Common myeloid progenitor, CD34-positive (primary cell): Measurements from ENCODE around the gene MTX3.
A peak's percentile ranks its signal among the peaks of the same experiment; 100 is the strongest.

Experiments
- CTCF ChIA-PET: fragments of 350-600 bp; sonication (Branson Sonifier 250); formaldehyde crosslinking; loops from one replicate; lab custom pipeline; 2021; ENCODE audit warnings: antibody characterized with exemption; lab: Charles Lee
- POLR2A ChIA-PET: fragments of 350-600 bp; sonication (Branson Sonifier 250); formaldehyde crosslinking; loops from one replicate; lab custom pipeline; 2021; ENCODE audit warnings: antibody characterized with exemption; lab: Charles Lee
- DNase-seq, 3 donors: peaks; one replicate each; pipeline versions ENCODE4 v3.0.0 to v3.0.0-alpha.2; 2013
- H3K27ac ChIP-seq, 2 experiments: 1 replicate in 1 of 2; 2 replicates in 1 of 2; pipeline ENCODE4 v1.7.0; 2013; ENCODE audit warnings: inconsistent platforms in 2 of 2, low read length in 2 of 2, mild to moderate bottlenecking in 2 of 2, low read depth in 1 of 2, moderate library complexity in 1 of 2; ENCODE audit not compliant: severe bottlenecking in 2 of 2, insufficient read depth in 1 of 2, poor library complexity in 1 of 2
- H3K27me3 ChIP-seq, 5 experiments: replicated peaks in 2 of 5; 1 replicate in 3 of 5; 2 replicates in 2 of 5; pipeline versions ENCODE4 v1.6.1 to v1.7.0; 2013; ENCODE audit warnings: low read length in 4 of 5, mild to moderate bottlenecking in 2 of 5, moderate library complexity in 2 of 5, inconsistent platforms in 1 of 5; ENCODE audit not compliant: insufficient read depth in 5 of 5, control insufficient read depth in 4 of 5
- H3K36me3 ChIP-seq, 4 experiments: 1 replicate in 2 of 4; 2 replicates in 2 of 4; pipeline versions ENCODE4 v1.6.1 to v1.7.0; 2013; ENCODE audit warnings: low read length in 3 of 4, control low read depth in 1 of 4, mild to moderate bottlenecking in 1 of 4; ENCODE audit not compliant: control insufficient read depth in 4 of 4, insufficient read depth in 4 of 4
- H3K4me1 ChIP-seq, 4 experiments: 1 replicate in 3 of 4; 2 replicates in 1 of 4; pipeline versions ENCODE4 v1.6.1 to v1.7.1; 2013; ENCODE audit warnings: low read length in 3 of 4, mild to moderate bottlenecking in 3 of 4, control low read depth in 1 of 4, inconsistent platforms in 1 of 4, moderate library complexity in 1 of 4; ENCODE audit not compliant: control insufficient read depth in 4 of 4, insufficient read depth in 4 of 4; ENCODE audit errors: control extremely low read depth in 1 of 4
- H3K4me3 ChIP-seq, 7 experiments: 1 replicate in 4 of 7; 2 replicates in 3 of 7; pipeline versions ENCODE4 v1.5.1 to v1.7.0; 2013; ENCODE audit warnings: mild to moderate bottlenecking in 7 of 7, low read length in 6 of 7, moderate library complexity in 6 of 7, inconsistent platforms in 2 of 7, low read depth in 2 of 7, control low read depth in 1 of 7; ENCODE audit not compliant: insufficient read depth in 4 of 7, control insufficient read depth in 1 of 7; ENCODE audit errors: extremely low read depth in 1 of 7
- H3K9me3 ChIP-seq, 5 experiments: 1 replicate in 4 of 5; 2 replicates in 1 of 5; pipeline versions ENCODE4 v1.6.1 to v1.7.1; 2013; ENCODE audit warnings: low read length in 4 of 5, mild to moderate bottlenecking in 2 of 5, inconsistent platforms in 1 of 5, low read depth in 1 of 5, moderate library complexity in 1 of 5; ENCODE audit not compliant: control insufficient read depth in 4 of 5, insufficient read depth in 2 of 5; ENCODE audit errors: control extremely low read depth in 1 of 5
- WGBS: methylation state at CpG from one replicate; pipeline ENCODE4 v1.1.5; 2013; ENCODE audit not compliant: insufficient coverage; 5-methylcytosine and 5-hydroxymethylcytosine counted together

Gene MTX3

GRCh38 chr5:80034559-80034958 lies 43.5 kb upstream of the MTX3 start:
- H3K27ac ChIP-seq = no peak overlapping the region
- CTCF ChIA-PET = interaction anchor here (1.0 kb wide), 1 partner anchor 57 kb away, joined by 3 read pairs; no protein-coding TSS in a partner anchor
- no peaks in the 10 kb centered on the region for H3K36me3 ChIP-seq
- DNase-seq = peak in 1 of 3 donors; percentile 9
- H3K4me1 ChIP-seq = peaks cover 3 to 19% (median 7%) of the 10 kb centered on the region in 4 experiments
- WGBS = 10% methylated on average over 4 of the region's 8 CpGs
- H3K4me3 ChIP-seq = peak overlapping the region in 4 of 7 experiments; percentile 17 to 61 (median 34)
- peaks cover 23 to 61% (median 27%) of the 10 kb centered on the region in 5 experiments for H3K27me3 ChIP-seq
- peaks cover 0 to 2% (median 0%) of the 10 kb centered on the region in 5 experiments for H3K9me3 ChIP-seq
- POLR2A ChIA-PET = no interaction called here

DNA sequence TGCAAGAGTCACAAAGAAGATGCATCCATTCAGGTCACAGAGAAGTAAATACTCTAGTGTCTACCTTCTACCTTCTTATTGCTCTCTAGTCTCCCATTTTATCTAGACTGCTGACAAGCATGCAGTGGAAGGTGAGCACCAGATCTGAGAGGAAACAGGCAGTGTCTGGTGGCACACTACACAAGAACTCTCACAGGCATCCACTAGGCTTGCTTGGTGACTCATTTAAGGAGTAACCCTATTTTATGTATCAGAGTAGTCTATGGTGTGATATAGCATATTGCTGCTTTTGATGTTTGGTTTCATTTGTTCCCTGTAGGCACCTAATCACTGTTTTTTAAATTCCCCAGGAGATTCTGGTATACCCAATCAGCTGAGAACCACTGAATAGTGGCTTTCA lies 42.5 kb upstream of the MTX3 start:
- DNase-seq = peak in 2 of 3 donors; percentile 27 to 49
- Histone ChIP-seq H3K36me3 (no peaks in the 10 kb centered on the region), H3K9me3 (peaks cover 0 to 2% (median 0%) of the 10 kb centered on the region in 5 experiments), H3K27ac (no peak overlapping the region), H3K4me3 (no peak overlapping the region), H3K27me3 (peaks cover 23 to 52% (median 27%) of the 10 kb centered on the region in 5 experiments), H3K4me1 (peaks cover 3 to 19% (median 7%) of the 10 kb centered on the region in 4 experiments)
- CTCF ChIA-PET = no interaction called here
- POLR2A ChIA-PET = no interaction called here

DNA sequence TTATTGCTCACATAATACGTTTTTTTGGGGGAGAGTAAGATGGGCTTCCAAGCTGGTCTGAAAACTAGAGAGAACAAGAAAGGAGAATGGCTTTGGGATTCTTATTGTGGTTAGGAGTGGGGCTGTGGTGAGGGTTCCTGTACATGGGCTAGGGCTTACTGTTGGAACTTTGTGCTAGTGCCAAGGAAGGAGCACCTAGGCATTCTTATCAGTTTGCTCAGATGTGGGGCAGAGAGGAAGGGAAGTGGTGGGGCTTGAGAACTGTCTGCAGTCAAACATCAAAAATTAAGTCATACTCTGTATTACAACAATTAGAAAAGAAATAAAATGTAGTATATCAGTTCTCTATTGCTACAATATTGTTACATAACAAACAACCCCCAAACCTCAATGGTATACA lies 40.0 kb upstream of the MTX3 start:
- peaks cover 0 to 2% (median 0%) of the 10 kb centered on the region in 5 experiments for H3K9me3 ChIP-seq
- peak; percentile 24 to 75 (median 60) for DNase-seq
- H3K4me1 ChIP-seq = peaks cover 3 to 19% (median 7%) of the 10 kb centered on the region in 4 experiments
- POLR2A ChIA-PET = no interaction called here
- H3K4me3 ChIP-seq = no peak overlapping the region
- H3K27ac ChIP-seq = no peak overlapping the region
- CTCF ChIA-PET = no interaction called here
- WGBS = 30% methylated on average over 1 of the region's 1 CpG
- H3K36me3 ChIP-seq = no peaks in the 10 kb centered on the region
- H3K27me3 ChIP-seq = peaks cover 15 to 31% (median 21%) of the 10 kb centered on the region in 5 experiments

DNA sequence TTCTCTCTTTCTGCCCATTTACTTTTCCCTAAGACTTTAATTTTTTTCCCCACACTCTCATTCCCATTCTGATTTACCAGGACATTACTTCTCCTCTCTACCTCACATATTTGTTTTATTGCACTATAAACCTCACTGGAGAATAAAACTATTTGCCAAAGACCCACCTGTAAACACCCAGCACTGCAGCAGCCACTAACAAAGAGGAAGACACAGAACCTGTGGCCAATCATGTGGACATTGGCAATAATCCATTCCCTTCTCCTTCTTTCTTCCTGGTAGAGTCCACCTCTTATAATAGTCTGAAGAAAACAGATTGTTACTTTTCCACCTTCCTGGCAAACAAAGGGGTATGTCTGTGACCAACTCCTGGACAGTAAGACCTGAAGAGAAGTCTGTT lies 35.8 kb upstream of the MTX3 start:
- peaks cover 2 to 11% (median 5%) of the 10 kb centered on the region in 4 experiments for H3K4me1 ChIP-seq
- H3K9me3 ChIP-seq = no peaks in the 10 kb centered on the region
- no peak for DNase-seq
- ChIA-PET CTCF (no interaction called here), POLR2A (no interaction called here)
- peaks cover 0 to 10% (median 2%) of the 10 kb centered on the region in 5 experiments for H3K27me3 ChIP-seq
- no peaks in the 10 kb centered on the region for H3K36me3 ChIP-seq
- no peak overlapping the region for H3K27ac ChIP-seq
- no peak overlapping the region for H3K4me3 ChIP-seq

DNA sequence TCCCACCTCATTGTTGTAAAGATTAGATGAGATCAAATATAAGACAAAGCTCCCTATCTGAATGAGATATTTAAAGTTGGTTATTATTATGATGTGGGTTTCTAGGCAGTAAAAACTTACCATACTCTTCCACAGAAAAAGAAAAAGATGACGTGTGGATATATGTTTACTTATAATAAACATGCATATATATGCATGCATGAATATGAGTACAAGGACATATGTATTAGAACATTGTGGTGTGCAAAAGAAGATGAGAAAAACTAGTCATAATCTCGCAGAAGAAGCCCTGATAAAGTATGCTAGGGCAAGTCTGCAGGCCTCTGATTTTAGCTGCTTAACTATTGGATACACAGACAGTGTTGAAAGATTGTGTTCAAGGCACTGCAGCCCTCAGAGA lies 34.0 kb upstream of the MTX3 start:
- WGBS = 88% methylated on average over 1 of the region's 2 CpGs
- POLR2A ChIA-PET = no interaction called here
- Histone ChIP-seq H3K4me3 (no peak overlapping the region), H3K27ac (no peak overlapping the region), H3K27me3 (peaks cover 0 to 10% (median 3%) of the 10 kb centered on the region in 5 experiments), H3K36me3 (no peaks in the 10 kb centered on the region), H3K9me3 (no peaks in the 10 kb centered on the region), H3K4me1 (no peaks in the 10 kb centered on the region)
- CTCF ChIA-PET = interaction anchor here (1.0 kb wide), 1 partner anchor 501 kb away, joined by 3 read pairs; no protein-coding TSS in a partner anchor
- DNase-seq = no peak

GRCh38 chr5:80010754-80011392 lies 19.8 kb upstream of the MTX3 start:
- 94% methylated on average over 2 of the region's 5 CpGs for WGBS
- POLR2A ChIA-PET = no interaction called here
- no peak overlapping the region for H3K27ac ChIP-seq
- H3K4me3 ChIP-seq = no peak overlapping the region
- H3K36me3 ChIP-seq = no peaks in the 10 kb centered on the region
- no peaks in the 10 kb centered on the region for H3K27me3 ChIP-seq
- H3K4me1 ChIP-seq = no peaks in the 10 kb centered on the region
- peaks cover 0 to 2% (median 0%) of the 10 kb centered on the region in 5 experiments for H3K9me3 ChIP-seq
- no peak for DNase-seq
- CTCF ChIA-PET = interaction anchor here (1.5 kb wide), 1 partner anchor 73 kb away, joined by 4 read pairs; no protein-coding TSS in a partner anchor

GRCh38 chr5:80008995-80009765 lies 18.1 kb upstream of the MTX3 start:
- Histone ChIP-seq H3K4me1 (no peaks in the 10 kb centered on the region), H3K27me3 (no peaks in the 10 kb centered on the region), H3K27ac (no peak overlapping the region), H3K9me3 (peaks cover 0 to 2% (median 0%) of the 10 kb centered on the region in 5 experiments), H3K36me3 (no peaks in the 10 kb centered on the region), H3K4me3 (no peak overlapping the region)
- no peak for DNase-seq
- ChIA-PET CTCF (no interaction called here), POLR2A (no interaction called here)
- WGBS = 93% methylated on average over 1 of the region's 4 CpGs
